H1 (cell line): ENCODE measurements around the gene DYDC2. TPM values are rescaled to one million over a fixed set of nuclear protein-coding genes. Genes with fewer than 3 reads are reported as not detected.

ENCODE experiments used
- CTCF ChIA-PET: fragments of 300-600 bp; sonication (Branson Sonifier 250); formaldehyde crosslinking; loops from one replicate; lab custom pipeline; 2021; ENCODE audit not compliant: partially characterized antibody; lab: Charles Lee
- POLR2A ChIA-PET: fragments of 300-600 bp; sonication (Branson Sonifier 250); formaldehyde crosslinking; loops from one replicate; lab custom pipeline; 2021; ENCODE audit warnings: inconsistent platforms; ENCODE audit not compliant: partially characterized antibody; lab: Charles Lee
- DNase-seq, 2 experiments: peaks; one replicate each; pipeline versions ENCODE4 v3.0.0 to v3.0.0-alpha.2; 2010 to 2022; ENCODE audit warnings: low spot score in 2 of 2, low read depth in 1 of 2, mixed read lengths in 1 of 2
- FAIRE-seq: peaks from 2 replicates; lab custom pipeline; 2011; peaks lifted over from hg19 to GRCh38; lab: Jason Lieb, UNC
- H2AFZ ChIP-seq: 2 replicates; pipeline ENCODE4 v1.8.1; 2012; ENCODE audit warnings: low read length, inconsistent platforms
- H2AK5ac ChIP-seq: 2 replicates; pipeline ENCODE4 v1.6.1; 2013; ENCODE audit warnings: low read depth, low read length
- H2BK120ac ChIP-seq: replicated peaks from 2 replicates; pipeline ENCODE3; 2013; ENCODE audit warnings: low read depth, low read length, inconsistent platforms
- H2BK12ac ChIP-seq: 2 replicates; pipeline ENCODE4 v1.6.1; 2013; ENCODE audit warnings: low read depth, low read length
- H2BK15ac ChIP-seq: 2 replicates; pipeline ENCODE4 v1.6.1; 2013; ENCODE audit warnings: low read length
- H2BK20ac ChIP-seq: 2 replicates; pipeline ENCODE4 v1.6.1; 2013; ENCODE audit warnings: low read length
- H2BK5ac ChIP-seq: 2 replicates; pipeline ENCODE4 v1.6.1; 2013; ENCODE audit warnings: low read depth, low read length
- H3K14ac ChIP-seq: 2 replicates; pipeline ENCODE4 v1.6.1; 2013; ENCODE audit warnings: inconsistent platforms; ENCODE audit not compliant: insufficient read length
- H3K18ac ChIP-seq: 2 replicates; pipeline ENCODE4 v1.6.1; 2013; ENCODE audit warnings: low read length; ENCODE audit errors: extremely low read depth
- H3K23ac ChIP-seq: 2 replicates; pipeline ENCODE4 v1.6.1; 2013; ENCODE audit warnings: inconsistent platforms; ENCODE audit not compliant: insufficient read length
- H3K23me2 ChIP-seq: 2 replicates; pipeline ENCODE4 v1.6.1; 2013; ENCODE audit warnings: low read depth, low read length
- H3K27ac ChIP-seq: 2 replicates; pipeline ENCODE4 v1.6.1; 2011; ENCODE audit warnings: low read depth, low read length, inconsistent platforms
- H3K27me3 ChIP-seq, 4 experiments: replicated peaks in 1 of 4; 1 replicate in 1 of 4; 2 replicates in 3 of 4; pipeline versions ENCODE4 v1.6.1 to v1.8.1; 2011 to 2013; ENCODE audit warnings: low read length in 3 of 4, mild to moderate bottlenecking in 3 of 4, inconsistent platforms in 2 of 4, mixed read lengths in 2 of 4, moderate library complexity in 1 of 4; ENCODE audit not compliant: control insufficient read depth in 3 of 4, insufficient read depth in 3 of 4; ENCODE audit errors: extremely low read depth in 1 of 4
- H3K36me3 ChIP-seq, 4 experiments: 2 replicates each; pipeline versions ENCODE4 v1.6.1 to v1.8.1; 2011 to 2013; ENCODE audit warnings: mild to moderate bottlenecking in 4 of 4, low read length in 3 of 4, moderate library complexity in 2 of 4, control low read depth in 1 of 4, inconsistent platforms in 1 of 4; ENCODE audit not compliant: insufficient read depth in 4 of 4, control insufficient read depth in 2 of 4
- H3K4ac ChIP-seq: replicated peaks from 2 replicates; pipeline ENCODE3; 2013; ENCODE audit warnings: low read length, low read depth, mixed read lengths, inconsistent platforms; ENCODE audit not compliant: insufficient read length
- H3K4me1 ChIP-seq, 4 experiments: replicated peaks in 1 of 4; 1 replicate in 1 of 4; 2 replicates in 3 of 4; pipeline versions ENCODE4 v1.6.1 to v1.8.1; 2011 to 2013; ENCODE audit warnings: low read length in 3 of 4, inconsistent platforms in 2 of 4, mixed read lengths in 1 of 4; ENCODE audit not compliant: insufficient read depth in 4 of 4, control insufficient read depth in 3 of 4
- H3K4me2 ChIP-seq, 2 experiments: 2 replicates each; pipeline versions ENCODE4 v1.6.1 to v1.8.1; 2011 to 2013; ENCODE audit warnings: low read depth in 2 of 2, low read length in 2 of 2, control low read depth in 1 of 2, inconsistent platforms in 1 of 2, mild to moderate bottlenecking in 1 of 2; ENCODE audit not compliant: insufficient read depth in 1 of 2
- H3K4me3 ChIP-seq, 4 experiments: fragments of 200-600, 300-600 bp in 1 of 4; sonication (generic), shearing (Covaris generic), sonication (Bioruptor Twin) in 1 of 4; 2 replicates each; pipeline versions ENCODE4 v1.5.1 to v1.8.1; 2011 to 2016; ENCODE audit warnings: low read length in 4 of 4, low read depth in 3 of 4, control low read depth in 2 of 4, inconsistent platforms in 2 of 4, mild to moderate bottlenecking in 2 of 4, mixed read lengths in 1 of 4, moderate library complexity in 1 of 4; ENCODE audit not compliant: insufficient read depth in 2 of 4; ENCODE audit errors: extremely low read depth in 1 of 4
- H3K56ac ChIP-seq: replicated peaks from 2 replicates; pipeline ENCODE3; 2013; ENCODE audit warnings: low read depth, mild to moderate bottlenecking, mixed read lengths, low read length, inconsistent platforms; ENCODE audit not compliant: insufficient read length
- H3K79me1 ChIP-seq: 2 replicates; pipeline ENCODE4 v1.6.1; 2013; ENCODE audit warnings: low read depth, low read length, control low read depth
- H3K79me2 ChIP-seq, 2 experiments: 2 replicates each; pipeline versions ENCODE4 v1.6.1 to v1.8.1; 2012 to 2013; ENCODE audit warnings: low read length in 2 of 2, mild to moderate bottlenecking in 2 of 2, inconsistent platforms in 1 of 2; ENCODE audit not compliant: insufficient read depth in 2 of 2, control insufficient read depth in 1 of 2
- H3K9ac ChIP-seq, 4 experiments: replicated peaks in 1 of 4; 1 replicate in 1 of 4; 2 replicates in 3 of 4; pipeline versions ENCODE4 v1.6.1 to v1.8.1; 2011 to 2013; ENCODE audit warnings: low read depth in 3 of 4, low read length in 3 of 4, control low read depth in 2 of 4, mild to moderate bottlenecking in 2 of 4, moderate library complexity in 2 of 4, inconsistent platforms in 1 of 4; ENCODE audit errors: extremely low read depth in 1 of 4
- H3K9me3 ChIP-seq, 2 experiments: 2 replicates each; pipeline versions ENCODE4 v1.6.1 to v1.8.1; 2012 to 2013; ENCODE audit warnings: mild to moderate bottlenecking in 2 of 2, moderate library complexity in 2 of 2, control low read depth in 1 of 2, inconsistent platforms in 1 of 2, low read depth in 1 of 2, low read length in 1 of 2, mixed read lengths in 1 of 2; ENCODE audit not compliant: insufficient read depth in 2 of 2
- H4K20me1 ChIP-seq, 2 experiments: replicated peaks in 1 of 2; 2 replicates each; pipeline versions ENCODE3 to v1.8.1; 2011 to 2013; ENCODE audit warnings: inconsistent platforms in 2 of 2, low read length in 2 of 2, mild to moderate bottlenecking in 1 of 2; ENCODE audit not compliant: insufficient read depth in 2 of 2, control insufficient read depth in 1 of 2
- H4K5ac ChIP-seq: 2 replicates; pipeline ENCODE4 v1.6.1; 2013; ENCODE audit warnings: low read length, low read depth, mixed read lengths, inconsistent platforms; ENCODE audit not compliant: insufficient read length
- H4K8ac ChIP-seq: 2 replicates; pipeline ENCODE4 v1.8.0; 2013; ENCODE audit warnings: mild to moderate bottlenecking, moderate library complexity, low read length, inconsistent platforms; ENCODE audit not compliant: insufficient read depth; ENCODE audit errors: extremely low read depth
- H4K91ac ChIP-seq: replicated peaks from 2 replicates; pipeline ENCODE3; 2013; ENCODE audit warnings: low read length, mixed read lengths, inconsistent platforms; ENCODE audit not compliant: insufficient read length
- BCL11A ChIP-seq, 2 experiments: IDR thresholded peaks; one replicate each; pipeline ENCODE4 v1.6.1; 2011; ENCODE audit warnings: low read depth in 2 of 2, low read length in 2 of 2, mild to moderate bottlenecking in 2 of 2
- CREB1 ChIP-seq: IDR thresholded peaks from 2 replicates; pipeline ENCODE4 v1.6.1; 2012; ENCODE audit warnings: inconsistent platforms
- NRF1 ChIP-seq: IDR thresholded peaks from 2 replicates; pipeline ENCODE4 v1.6.1; 2011; ENCODE audit warnings: mild to moderate bottlenecking, low read depth, low read length, improper control_type of control experiment
- POU5F1 ChIP-seq: IDR thresholded peaks from 2 replicates; pipeline ENCODE4 v1.6.1; 2011; ENCODE audit warnings: low read depth, mild to moderate bottlenecking, low read length, moderate library complexity
- SIX5 ChIP-seq: IDR thresholded peaks from 2 replicates; pipeline ENCODE4 v1.6.1; 2011; ENCODE audit warnings: mild to moderate bottlenecking, low read depth, low read length
- WGBS, 2 experiments: shearing (Covaris generic) in 1 of 2; methylation state at CpG; one replicate each; pipeline versions ENCODE4 v1.1.6 to v1.1.7; 2013 to 2015; ENCODE audit warnings: low lambda C conversion rate in 2 of 2, mixed read lengths in 2 of 2, inconsistent platforms in 1 of 2, low coverage in 1 of 2, missing lambda C conversion rate in 1 of 2; ENCODE audit not compliant: insufficient replicate concordance in 2 of 2, insufficient coverage in 1 of 2, insufficient read length in 1 of 2; ENCODE audit errors: extremely low coverage in 1 of 2, missing lambda C conversion rate in 1 of 2; 5-methylcytosine and 5-hydroxymethylcytosine counted together
- polyA plus RNA-seq, 7 experiments: library from polyadenylated mRNA; depleted of rRNA in 3 of 7; stranded (reverse) in 5 of 7; unstranded in 2 of 7; fragments of >200 nt in 5 of 7; fragments of 200-250 nt in 2 of 7; gene quantifications; 1 replicate in 5 of 7; 2 replicates in 1 of 7; 4 replicates in 1 of 7; pipeline versions ENCODE4 v1.2.1 to v1.2.3, GENCODE V29; 2011 to 2013; ENCODE audit warnings: missing spikeins in 2 of 7, mixed read lengths in 2 of 7
- total RNA-seq: library from RNA; stranded (reverse); fragmentation: NEBNext Ultra II Directional; extraction: Animal tissue kit (Norgen Biotek cat#: 25700); gene quantifications from 2 replicates; pipeline ENCODE4 v1.2.1, GENCODE V29; 2021

The DYDC2 gene
- total and polyA plus RNA-seq, 2 of the 8 experiments (the other 6 are each of a cell fraction or from before 2014, with no cell fraction given): 1.5 to 5.2 TPM

DNA sequence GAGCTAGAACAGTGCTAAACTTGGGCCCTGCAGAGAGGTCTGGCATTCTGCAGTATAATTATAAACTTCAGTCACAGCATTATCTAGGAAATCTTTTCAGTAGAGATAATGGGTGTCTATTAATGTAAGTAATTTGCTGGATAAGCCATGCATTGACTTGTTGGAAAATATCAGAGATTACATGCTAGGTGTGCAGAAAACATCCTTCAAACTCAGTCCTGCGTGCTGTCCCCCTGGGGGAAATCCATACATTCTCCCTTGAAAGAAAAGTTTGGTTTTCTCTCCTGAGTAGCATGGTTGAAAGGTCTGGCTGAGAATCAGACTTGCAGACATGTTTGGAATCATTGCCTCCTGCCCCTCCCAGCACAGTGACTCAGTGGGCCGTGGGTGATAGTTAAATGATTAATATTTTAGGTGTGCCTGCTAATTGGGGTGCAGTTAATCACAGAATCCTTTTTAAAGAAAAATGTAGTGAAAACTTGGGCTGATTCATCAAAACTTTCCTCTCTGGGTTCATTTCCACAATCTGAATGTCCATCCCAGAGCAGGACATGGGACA lies 37.9 kb downstream of the DYDC2 start:
- no peak overlapping the region for H3K4me2 ChIP-seq
- no peak overlapping the region for H3K18ac ChIP-seq
- no peak overlapping the region for H2BK15ac ChIP-seq
- no peak overlapping the region for H3K27ac ChIP-seq
- no peaks in the 10 kb centered on the region for H3K36me3 ChIP-seq
- H3K14ac ChIP-seq: no peak overlapping the region
- H4K91ac ChIP-seq: no peak overlapping the region
- no peak overlapping the region for H3K56ac ChIP-seq
- ChIA-PET POLR2A (no interaction called here), CTCF (no interaction called here)
- H4K8ac ChIP-seq: no peak overlapping the region
- no peaks in the 10 kb centered on the region for H3K9me3 ChIP-seq
- FAIRE-seq (no peak), DNase-seq (no peak)
- H2AK5ac ChIP-seq: no peak overlapping the region
- H3K23ac ChIP-seq: no peak overlapping the region
- no peak overlapping the region for H3K9ac ChIP-seq
- no peak overlapping the region for H4K5ac ChIP-seq
- no peak overlapping the region for H2AFZ ChIP-seq
- H3K4me1 ChIP-seq: no peaks in the 10 kb centered on the region; a peak in 1 of 7 replicates
- no peaks in the 10 kb centered on the region for H3K23me2 ChIP-seq
- no peak overlapping the region for H2BK12ac ChIP-seq
- H3K27me3 ChIP-seq: no peaks in the 10 kb centered on the region
- H3K79me2 ChIP-seq: no peaks in the 10 kb centered on the region
- H2BK5ac ChIP-seq: no peak overlapping the region
- 88% methylated on average over 2 of the region's 2 CpGs; no CpG with 5 or more reads in 1 of the 2 experiments for WGBS, 2 experiments
- H2BK20ac ChIP-seq: no peak overlapping the region
- H4K20me1 ChIP-seq: no peaks in the 10 kb centered on the region
- H3K4me3 ChIP-seq: no peak overlapping the region
- no peak overlapping the region for H2BK120ac ChIP-seq
- H3K79me1 ChIP-seq: no peaks in the 10 kb centered on the region
- H3K4ac ChIP-seq: no peak overlapping the region
- TF ChIP-seq NRF1 (no peak), SIX5 (no peak), BCL11A (IDR thresholded peaks at IDR 0.05; ENCODE audit: low read depth in 2 of 2, low read length in 2 of 2) (no peak), POU5F1 (no peak), CREB1 (no peak)
